ENCODE data around the gene HDAC7. TPM values are rescaled to one million over a fixed set of nuclear protein-coding genes. Genes with fewer than 3 reads are reported as not detected.

Gene HDAC7
- total RNA-seq, 2 experiments from 2014 or later: 218 to 232 TPM

DNA sequence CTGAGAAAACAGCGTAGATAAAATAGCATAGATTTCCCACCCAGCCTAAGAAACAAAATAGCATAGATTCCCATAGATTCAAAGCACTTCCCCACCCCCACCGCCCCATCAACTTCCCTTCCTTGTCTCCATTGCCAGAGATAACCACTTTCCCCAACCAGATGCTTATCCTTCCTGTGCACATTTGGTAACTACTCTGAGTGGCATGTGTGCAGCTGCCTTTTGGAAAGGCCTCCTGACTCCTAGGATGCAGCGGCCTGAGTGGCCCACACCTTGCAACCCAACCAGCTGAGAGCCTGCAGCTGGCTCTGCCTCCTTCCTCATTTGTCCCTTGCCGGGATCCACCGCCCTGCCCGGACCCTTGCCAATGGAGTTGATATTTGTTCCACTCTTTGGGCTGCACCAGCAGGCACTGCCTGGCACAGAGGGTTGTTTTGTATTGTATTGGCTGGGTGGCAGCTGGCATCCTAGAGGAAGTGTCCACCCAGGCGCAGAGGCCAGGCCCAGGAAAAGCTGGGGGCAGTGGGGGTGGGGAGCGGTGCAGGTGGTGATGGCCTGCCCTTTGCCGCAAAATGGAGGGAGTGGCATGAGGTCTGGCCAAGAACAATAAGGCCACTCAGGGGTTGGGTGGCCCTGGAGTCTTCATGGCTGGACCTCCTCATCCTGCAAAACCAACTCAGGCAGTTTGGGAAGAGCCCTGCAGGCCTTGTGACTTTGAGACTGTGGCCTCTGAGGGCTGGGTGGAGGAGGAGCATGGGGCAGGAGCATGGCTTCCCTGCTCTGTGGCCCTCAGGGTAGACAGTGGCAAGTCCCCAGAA, 41.8 kb downstream of the HDAC7 start:
- no peak for DNase-seq
- Mint-ChIP-seq H3K27ac (no peak overlapping the region), H3K27me3 (no peaks in the 10 kb centered on the region), H3K4me3 (no peak overlapping the region), H3K9me3 (no peaks in the 10 kb centered on the region), H3K36me3 (ENCODE audit: low read depth) (peaks cover 5% of the 10 kb centered on the region), H3K4me1 (peaks cover 47% of the 10 kb centered on the region)
- CTCF ChIA-PET: interaction anchor here (0.6 to 7.9 kb wide), 21 partner anchors 9 to 361 kb away, joined by 3 to 72 read pairs (median 4); no protein-coding TSS in a partner anchor
- POLR2A ChIA-PET: no interaction called here

GRCh38 chr12:47777151-47777550, 42.6 kb downstream of the HDAC7 start:
- DNase-seq: no peak
- H3K27me3 Mint-ChIP-seq: peaks cover 5% of the 10 kb centered on the region
- H3K4me1 Mint-ChIP-seq: peaks cover 49% of the 10 kb centered on the region
- no peaks in the 10 kb centered on the region for H3K36me3 Mint-ChIP-seq (ENCODE audit: low read depth)
- H3K27ac Mint-ChIP-seq: no peak overlapping the region
- CTCF ChIA-PET: interaction anchor here (0.7 to 7.9 kb wide), 14 partner anchors 9 to 360 kb away, joined by 3 to 72 read pairs (median 5); no protein-coding TSS in a partner anchor
- H3K9me3 Mint-ChIP-seq: no peaks in the 10 kb centered on the region
- POLR2A ChIA-PET: no interaction called here
- H3K4me3 Mint-ChIP-seq: no peak overlapping the region

GRCh38 chr12:47776471-47777143, 43.1 kb downstream of the HDAC7 start:
- Mint-ChIP-seq H3K9me3 (no peaks in the 10 kb centered on the region), H3K4me1 (peaks cover 49% of the 10 kb centered on the region), H3K36me3 (ENCODE audit: low read depth) (no peaks in the 10 kb centered on the region), H3K27ac (no peak overlapping the region), H3K4me3 (no peak overlapping the region), H3K27me3 (peaks cover 8% of the 10 kb centered on the region)
- POLR2A ChIA-PET: no interaction called here
- CTCF ChIA-PET: interaction anchor here (1.0 to 7.9 kb wide), 15 partner anchors 8 to 63 kb away, joined by 3 to 72 read pairs (median 6); no protein-coding TSS in a partner anchor
- no peak for DNase-seq

DNA sequence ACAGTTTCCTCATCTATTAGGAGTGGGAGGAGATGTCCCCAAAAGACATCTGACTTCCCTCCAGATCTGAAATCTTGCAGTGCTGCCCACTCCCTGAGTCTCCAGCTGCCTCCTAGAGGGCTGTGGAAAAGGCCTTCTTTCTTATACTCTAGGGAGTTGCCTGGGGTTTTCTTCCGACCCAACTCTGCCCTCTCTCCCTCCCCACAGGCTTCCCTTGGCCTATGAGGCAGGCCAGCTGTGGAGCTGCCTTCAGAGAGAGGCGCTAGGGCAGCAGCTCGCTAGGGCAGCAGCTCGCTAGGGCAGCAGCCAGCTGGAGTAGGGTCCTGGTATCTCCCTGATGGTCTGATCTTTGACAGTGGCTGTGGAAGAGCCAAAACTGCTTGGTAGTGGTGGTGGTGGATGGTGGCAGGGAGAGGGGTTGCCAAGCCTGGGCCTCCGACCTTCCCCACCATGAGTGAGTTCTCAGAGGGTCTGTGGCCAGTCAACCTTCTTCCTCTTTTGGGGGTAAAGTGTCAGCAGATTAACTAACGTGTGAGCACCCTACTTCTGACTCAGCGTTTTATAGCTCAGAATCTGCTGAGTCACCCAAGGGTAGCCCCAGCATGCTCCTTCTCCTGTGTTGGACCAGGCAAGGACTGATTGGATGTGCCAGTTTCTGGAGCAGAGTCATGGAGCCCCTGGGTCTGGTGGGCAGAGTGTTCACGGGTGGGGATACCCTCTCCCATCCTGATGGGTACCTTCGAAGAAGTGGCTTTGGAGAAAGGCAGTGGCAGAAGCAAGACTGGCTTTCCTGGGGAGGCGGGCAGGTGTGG, 44.4 kb downstream of the HDAC7 start:
- ChIA-PET POLR2A (no interaction called here), CTCF (interaction anchor here (1.0 to 7.9 kb wide), 12 partner anchors 7 to 63 kb away, joined by 3 to 72 read pairs (median 6); partner anchors contain the start of gene RAPGEF3)
- Mint-ChIP-seq H3K36me3 (ENCODE audit: low read depth) (no peaks in the 10 kb centered on the region), H3K27me3 (peaks cover 9% of the 10 kb centered on the region), H3K27ac (no peak overlapping the region), H3K4me3 (no peak overlapping the region), H3K4me1 (peaks cover 49% of the 10 kb centered on the region), H3K9me3 (no peaks in the 10 kb centered on the region)
- DNase-seq: no peak

- Mint-ChIP-seq H3K4me1 (peaks cover 49% of the 10 kb centered on the region), H3K27me3 (peaks cover 9% of the 10 kb centered on the region), H3K9me3 (no peaks in the 10 kb centered on the region), H3K27ac (no peak overlapping the region), H3K36me3 (ENCODE audit: low read depth) (no peaks in the 10 kb centered on the region), H3K4me3 (peak overlapping the region; percentile 88)
- POLR2A ChIA-PET: no interaction called here
- CTCF ChIA-PET: interaction anchor here (1.0 to 2.7 kb wide), 5 partner anchors 17 to 63 kb away, joined by 3 to 8 read pairs (median 6); partner anchors contain the start of gene RAPGEF3
- no peak for DNase-seq
Observed at GRCh38 chr12:47774663-47775062, 45.0 kb downstream of the HDAC7 start.

- ChIA-PET POLR2A (no interaction called here), CTCF (interaction anchor here (1.0 to 2.8 kb wide), 5 partner anchors 8 to 64 kb away, joined by 3 to 15 read pairs (median 7); partner anchors contain the start of gene RAPGEF3)
- H3K9me3 Mint-ChIP-seq: no peaks in the 10 kb centered on the region
- H3K4me1 Mint-ChIP-seq: peaks cover 43% of the 10 kb centered on the region
- H3K27ac Mint-ChIP-seq: peak overlapping the region; percentile 80
- no peaks in the 10 kb centered on the region for H3K36me3 Mint-ChIP-seq (ENCODE audit: low read depth)
- no peak for DNase-seq
- peaks cover 9% of the 10 kb centered on the region for H3K27me3 Mint-ChIP-seq
- H3K4me3 Mint-ChIP-seq: peak overlapping the region; percentile 88
Observed at GRCh38 chr12:47773858-47774580, 45.7 kb downstream of the HDAC7 start.

DNA sequence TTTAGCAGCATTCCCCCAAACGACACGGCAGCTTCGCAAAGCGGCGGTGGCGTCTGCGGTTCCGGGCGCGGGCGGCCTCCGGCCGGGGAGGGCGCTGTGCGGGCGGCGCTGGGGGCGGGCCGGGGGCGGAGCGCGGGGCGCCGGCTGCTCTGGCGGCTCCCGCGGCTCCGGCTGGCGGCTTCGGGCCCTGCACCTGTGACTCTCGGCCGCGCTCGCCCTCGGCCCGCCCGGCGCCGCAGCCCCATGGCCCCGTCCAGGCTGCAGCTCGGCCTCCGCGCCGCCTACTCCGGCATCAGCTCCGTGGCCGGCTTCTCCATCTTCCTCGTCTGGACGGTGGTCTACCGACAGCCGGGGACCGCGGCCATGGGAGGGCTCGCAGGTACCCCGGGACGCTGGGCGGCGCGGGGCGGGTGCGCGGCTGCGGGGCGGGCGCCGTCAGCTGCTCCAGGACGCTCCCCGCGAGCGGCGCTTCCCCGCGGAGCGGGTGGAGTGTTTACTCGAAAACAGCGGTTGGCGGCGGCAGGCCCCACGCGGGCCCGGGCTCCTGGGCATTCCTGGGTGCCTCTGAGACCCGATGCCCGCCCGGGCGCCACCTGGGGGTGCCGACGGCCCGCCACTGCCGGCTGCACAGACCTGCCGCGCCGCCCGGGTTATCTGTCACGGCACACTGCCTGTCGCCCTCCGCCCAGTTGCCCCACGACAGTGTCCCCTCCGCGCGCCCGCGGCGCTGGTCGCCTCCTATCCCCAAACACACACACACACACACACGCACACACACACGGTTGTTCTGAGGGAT, 46.4 kb downstream of the HDAC7 start, which contains the start of gene SLC48A1:
SLC48A1 (plus strand) TSS at position 177 of the 796 bp plus-strand sequence; CDS start at position 244, 67 bp downstream.
- peaks cover 9% of the 10 kb centered on the region for H3K27me3 Mint-ChIP-seq
- H3K4me1 Mint-ChIP-seq: peaks cover 40% of the 10 kb centered on the region
- POLR2A ChIA-PET: no interaction called here

DNA sequence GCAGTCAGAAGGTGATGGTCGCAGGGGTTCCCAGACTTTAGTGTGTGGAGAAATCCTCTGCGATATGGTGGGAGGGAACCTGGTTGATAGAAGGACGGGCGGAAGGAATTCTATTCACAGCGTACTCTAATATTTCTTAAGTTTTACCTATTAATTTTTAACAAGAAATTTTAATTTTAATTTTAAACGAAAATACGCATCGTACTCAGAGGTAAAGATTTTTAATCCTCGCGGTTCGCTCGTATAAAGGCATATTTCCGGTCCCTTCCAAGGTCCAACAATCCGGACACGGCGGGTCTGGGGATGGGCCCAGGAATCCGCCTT, 47.0 kb downstream of the HDAC7 start:
- Mint-ChIP-seq H3K27me3 (peaks cover 9% of the 10 kb centered on the region), H3K27ac (peak overlapping the region; percentile 68), H3K36me3 (ENCODE audit: low read depth) (no peaks in the 10 kb centered on the region), H3K4me1 (peaks cover 36% of the 10 kb centered on the region), H3K9me3 (no peaks in the 10 kb centered on the region), H3K4me3 (peak overlapping the region; percentile 78)
- DNase-seq: no peak
- ChIA-PET POLR2A (no interaction called here), CTCF (interaction anchor here (1.3 to 2.8 kb wide), 4 partner anchors 9 to 66 kb away, joined by 3 to 15 read pairs (median 4); no protein-coding TSS in a partner anchor)

More for the DNA sequence above, 46.4 kb downstream of the HDAC7 start, which contains the start of gene SLC48A1:
- Mint-ChIP-seq H3K36me3 (ENCODE audit: low read depth) (no peaks in the 10 kb centered on the region), H3K9me3 (no peaks in the 10 kb centered on the region), H3K4me3 (peak within 1 kb of the TSS; percentile 88), H3K27ac (peak within 1 kb of the TSS; percentile 80)
- peak; percentile 67 for DNase-seq
- CTCF ChIA-PET: interaction anchor here (0.7 to 2.8 kb wide), 6 partner anchors 9 to 176 kb away, joined by 3 to 15 read pairs (median 5); no protein-coding TSS in a partner anchor

DNA sequence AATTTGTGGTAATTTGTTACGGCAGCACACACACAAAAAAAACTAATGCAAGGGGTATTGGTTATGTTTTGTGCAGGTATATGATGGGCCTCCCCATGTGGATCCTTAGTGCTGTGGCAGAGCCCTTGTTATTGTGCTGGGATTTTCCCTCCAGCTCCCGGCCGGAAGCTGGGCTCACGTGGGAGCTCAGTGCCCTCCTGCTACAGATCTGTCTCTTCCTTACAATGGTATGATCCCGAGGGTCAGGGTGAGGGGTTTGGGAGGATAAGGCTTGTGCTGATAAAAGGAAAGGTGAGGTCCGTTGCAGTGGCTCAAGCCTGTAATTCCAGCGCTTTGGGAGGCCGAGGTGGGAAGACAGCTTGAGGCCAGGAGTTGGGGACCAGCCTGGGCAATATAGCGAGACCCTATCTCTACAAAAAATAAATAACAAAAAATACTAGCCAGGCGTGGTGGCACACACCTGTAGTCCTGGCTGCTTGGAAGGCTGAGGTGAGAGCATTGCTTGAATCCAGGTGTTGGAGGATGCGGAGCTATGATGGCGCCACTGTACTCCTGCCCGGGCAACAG, 47.5 kb downstream of the HDAC7 start:
- no peaks in the 10 kb centered on the region for H3K9me3 Mint-ChIP-seq
- peaks cover 39% of the 10 kb centered on the region for H3K4me1 Mint-ChIP-seq

GRCh38 chr12:47771304-47771703, 48.4 kb downstream of the HDAC7 start:
- H3K4me3 Mint-ChIP-seq: no peak overlapping the region
- H3K9me3 Mint-ChIP-seq: no peaks in the 10 kb centered on the region
- POLR2A ChIA-PET: no interaction called here
- peaks cover 37% of the 10 kb centered on the region for H3K4me1 Mint-ChIP-seq
- DNase-seq: no peak
- H3K27ac Mint-ChIP-seq: no peak overlapping the region
- CTCF ChIA-PET: interaction anchor here (0.5 to 7.2 kb wide), 8 partner anchors 8 to 67 kb away, joined by 3 to 124 read pairs (median 5); partner anchors contain the start of gene RAPGEF3
- peaks cover 15% of the 10 kb centered on the region for H3K27me3 Mint-ChIP-seq
- no peaks in the 10 kb centered on the region for H3K36me3 Mint-ChIP-seq (ENCODE audit: low read depth)

More for the DNA sequence above, 47.5 kb downstream of the HDAC7 start:
- no peak for DNase-seq
- peak overlapping the region; percentile 68 for H3K27ac Mint-ChIP-seq
- H3K4me3 Mint-ChIP-seq: peak overlapping the region; percentile 78
- no peaks in the 10 kb centered on the region for H3K36me3 Mint-ChIP-seq (ENCODE audit: low read depth)
- H3K27me3 Mint-ChIP-seq: peaks cover 15% of the 10 kb centered on the region
- ChIA-PET CTCF (interaction anchor here (0.6 to 2.8 kb wide), 6 partner anchors 17 to 66 kb away, joined by 4 to 15 read pairs (median 5); partner anchors contain the start of gene ENDOU), POLR2A (no interaction called here)
